PC-9 (cell line): Measurements from ENCODE around the gene GSTA3. TPM values are rescaled to one million over a fixed set of nuclear protein-coding genes. Genes with fewer than 3 reads are reported as not detected.

Experiments
- BruUV-seq: library from RNA; stranded (reverse); fragments of 400-500 nt; replicated peaks from 2 replicates; lab custom pipeline; 2021; lab: Mats Ljungman, UMichigan
- CTCF ChIA-PET: fragments of 300-600 bp; sonication (Branson Sonifier 250); formaldehyde crosslinking; loops from one replicate; lab custom pipeline; 2022; ENCODE audit warnings: antibody characterized with exemption; lab: Charles Lee
- POLR2A ChIA-PET: fragments of 300-600 bp; sonication (Branson Sonifier 250); formaldehyde crosslinking; loops from one replicate; lab custom pipeline; 2022; ENCODE audit warnings: antibody characterized with exemption; ENCODE audit not compliant: unreplicated experiment; lab: Charles Lee
- DNase-seq, 2 experiments: peaks; one replicate each; pipeline versions ENCODE4 v3.0.0 to v3.0.0-alpha.2; 2015 to 2022; ENCODE audit warnings: mixed read lengths in 1 of 2
- H2AFZ ChIP-seq: fragments of 200-600 bp; sonication (generic); 2 replicates; pipeline ENCODE4 v1.8.1; 2017; ENCODE audit warnings: antibody characterized with exemption
- H3F3A ChIP-seq: fragments of 200-600 bp; sonication (generic); 2 replicates; pipeline ENCODE4 v1.8.1; 2017; ENCODE audit warnings: antibody characterized with exemption, mild to moderate bottlenecking, low read depth; ENCODE audit not compliant: insufficient read depth
- H3K27ac ChIP-seq: fragments of 200-600 bp; sonication (generic); 2 replicates; pipeline ENCODE4 v1.6.1; 2016; ENCODE audit warnings: mixed run types
- H3K27me3 ChIP-seq: fragments of 200-600 bp; sonication (generic); 2 replicates; pipeline ENCODE4 v1.6.1; 2016; ENCODE audit warnings: low read depth, mixed run types; ENCODE audit not compliant: insufficient read depth
- H3K36me3 ChIP-seq: fragments of 200-600 bp; sonication (generic); 2 replicates; pipeline ENCODE4 v1.6.1; 2016; ENCODE audit warnings: low read depth, mixed run types
- H3K4me1 ChIP-seq: fragments of 200-600 bp; sonication (generic); replicated peaks from 2 replicates; pipeline ENCODE4 v1.6.1; 2016; ENCODE audit warnings: mixed run types; ENCODE audit not compliant: insufficient read depth
- H3K4me2 ChIP-seq: fragments of 200-600 bp; sonication (generic); 2 replicates; pipeline ENCODE4 v1.6.1; 2017; ENCODE audit warnings: mixed run types
- H3K4me3 ChIP-seq: fragments of 200-600 bp; sonication (generic); 2 replicates; pipeline ENCODE4 v1.6.1; 2016; ENCODE audit warnings: mixed run types
- H3K79me2 ChIP-seq: fragments of 200-600 bp; sonication (generic); 2 replicates; pipeline ENCODE4 v1.6.1; 2017; ENCODE audit warnings: low read depth, mixed run types
- H3K9me2 ChIP-seq: fragments of 200-600 bp; sonication (generic); 2 replicates; pipeline ENCODE4 v1.8.1; 2017; ENCODE audit warnings: mild to moderate bottlenecking; ENCODE audit not compliant: insufficient read depth
- H3K9me3 ChIP-seq: fragments of 200-600 bp; sonication (generic); 2 replicates; pipeline ENCODE4 v1.8.1; 2016; ENCODE audit warnings: low read depth; ENCODE audit not compliant: insufficient read depth
- H4K20me1 ChIP-seq: fragments of 200-600 bp; sonication (generic); 2 replicates; pipeline ENCODE4 v1.8.1; 2017; ENCODE audit not compliant: insufficient read depth
- EZH2 ChIP-seq: fragments of 200-600 bp; sonication (generic); IDR thresholded peaks from 2 replicates; pipeline ENCODE4 v1.8.0; 2017; ENCODE audit warnings: antibody characterized with exemption, low read depth
- intact Hi-C: fragments of 100-400 bp; cut with micrococcal nuclease; formaldehyde crosslinking; loops from one replicate; pipeline ENCODE4 v1.10.0; 2022; ENCODE audit not compliant: unreplicated experiment
- total RNA-seq: library from RNA; stranded (reverse); gene quantifications from 2 replicates; pipeline ENCODE4 v1.2.3, GENCODE V29; 2021
- TF ChIP-seq, protein P1 (sequence below): fragments of 200-600 bp; sonication (generic); conservative IDR thresholded peaks from 2 replicates; pipeline ENCODE4 v1.6.1; 2017; ENCODE audit warnings: mixed run types, antibody characterized with exemption, mild to moderate bottlenecking, moderate library complexity

Gene GSTA3
- total RNA-seq, 1 experiment from 2014 or later: not detected

DNA sequence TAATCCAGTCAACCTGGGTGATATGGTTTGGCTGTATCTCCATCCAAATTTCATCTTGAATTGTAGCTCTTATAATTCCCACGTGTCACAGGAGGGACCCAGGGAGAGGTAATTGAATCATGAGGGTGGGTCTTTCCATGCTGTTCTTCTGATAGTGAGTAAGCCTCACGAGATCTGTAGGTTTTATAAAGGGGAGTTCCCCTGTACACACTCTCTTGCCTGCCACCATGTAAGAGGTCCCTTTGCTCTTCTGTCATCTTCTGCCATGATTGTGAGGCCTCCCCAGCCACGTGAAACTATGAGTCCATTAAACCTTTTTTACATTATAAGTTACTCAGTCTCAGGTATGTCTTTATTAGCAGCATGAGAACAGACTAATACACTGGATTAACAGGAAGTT is 19.5 kb downstream of the GSTA3 start:
- POLR2A ChIA-PET: no interaction called here

DNA sequence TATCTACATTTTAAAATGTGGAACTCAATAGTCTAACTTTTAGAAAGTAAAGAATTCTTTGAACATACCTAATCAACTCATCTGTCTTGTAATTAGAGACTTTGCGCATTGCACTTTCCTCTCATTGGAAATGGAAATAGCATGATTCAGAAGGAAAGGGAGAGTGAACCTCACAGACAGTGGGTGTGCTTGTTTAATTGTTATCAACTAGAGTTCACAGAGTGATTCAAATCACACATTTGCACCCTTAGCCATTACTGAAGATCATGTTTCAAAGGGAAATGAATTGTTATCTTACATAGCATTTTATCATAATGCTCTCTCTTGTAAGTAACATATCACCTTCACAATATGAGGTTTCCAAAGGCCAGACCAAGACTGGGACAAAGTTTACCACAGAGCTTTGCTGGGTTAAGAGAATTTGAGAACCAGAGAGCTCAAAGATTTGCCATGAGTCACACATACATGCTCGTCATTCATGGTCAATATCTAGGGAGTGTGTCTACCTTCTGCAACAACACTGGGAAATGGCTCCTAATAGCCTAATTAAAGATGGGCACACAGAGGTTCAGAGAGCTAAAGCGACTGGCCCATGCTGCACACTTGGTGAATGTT is 21.5 kb downstream of the GSTA3 start:
- Histone ChIP-seq H3K9me2 (no peaks in the 10 kb centered on the region; the same call in 1 of the 2 replicates), H3K4me2 (peak overlapping the region; percentile 3; the same call in 1 of the 2 replicates), H4K20me1 (no peaks in the 10 kb centered on the region), H3K9me3 (no peaks in the 10 kb centered on the region), H3K27ac (no peak overlapping the region), H3K79me2 (no peaks in the 10 kb centered on the region), H3K4me1 (peaks cover 14% of the 10 kb centered on the region), H3K27me3 (no peaks in the 10 kb centered on the region), H3K4me3 (no peak overlapping the region), H2AFZ (no peak overlapping the region), H3K36me3 (no peaks in the 10 kb centered on the region), H3F3A (no peaks in the 10 kb centered on the region)
- ChIA-PET CTCF (interaction anchor here (0.7 kb wide), 2 partner anchors 54 to 281 kb away, joined by 3 to 4 read pairs; no protein-coding TSS in a partner anchor), POLR2A (interaction anchor here (0.5 kb wide), 1 partner anchor 30 kb away, joined by 8 read pairs; no protein-coding TSS in a partner anchor)
- TF ChIP-seq, protein P1, sequence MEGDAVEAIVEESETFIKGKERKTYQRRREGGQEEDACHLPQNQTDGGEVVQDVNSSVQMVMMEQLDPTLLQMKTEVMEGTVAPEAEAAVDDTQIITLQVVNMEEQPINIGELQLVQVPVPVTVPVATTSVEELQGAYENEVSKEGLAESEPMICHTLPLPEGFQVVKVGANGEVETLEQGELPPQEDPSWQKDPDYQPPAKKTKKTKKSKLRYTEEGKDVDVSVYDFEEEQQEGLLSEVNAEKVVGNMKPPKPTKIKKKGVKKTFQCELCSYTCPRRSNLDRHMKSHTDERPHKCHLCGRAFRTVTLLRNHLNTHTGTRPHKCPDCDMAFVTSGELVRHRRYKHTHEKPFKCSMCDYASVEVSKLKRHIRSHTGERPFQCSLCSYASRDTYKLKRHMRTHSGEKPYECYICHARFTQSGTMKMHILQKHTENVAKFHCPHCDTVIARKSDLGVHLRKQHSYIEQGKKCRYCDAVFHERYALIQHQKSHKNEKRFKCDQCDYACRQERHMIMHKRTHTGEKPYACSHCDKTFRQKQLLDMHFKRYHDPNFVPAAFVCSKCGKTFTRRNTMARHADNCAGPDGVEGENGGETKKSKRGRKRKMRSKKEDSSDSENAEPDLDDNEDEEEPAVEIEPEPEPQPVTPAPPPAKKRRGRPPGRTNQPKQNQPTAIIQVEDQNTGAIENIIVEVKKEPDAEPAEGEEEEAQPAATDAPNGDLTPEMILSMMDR: no peak
- TF ChIP-seq EZH2: no peak
- intact Hi-C loops: no loop called here
- no TSS peak for BruUV-seq
- peak in 1 of 2 experiments; percentile 37 for DNase-seq

More for the DNA sequence above, 19.5 kb downstream of the GSTA3 start:
- no peak overlapping the region for H2AFZ ChIP-seq
- H3K4me2 ChIP-seq: no peak overlapping the region
- H3K36me3 ChIP-seq: no peaks in the 10 kb centered on the region
- no peaks in the 10 kb centered on the region for H3K9me3 ChIP-seq
- no peaks in the 10 kb centered on the region for H4K20me1 ChIP-seq
- H3K27ac ChIP-seq: no peak overlapping the region
- no peaks in the 10 kb centered on the region for H3K27me3 ChIP-seq
- CTCF ChIA-PET: no interaction called here
- no peaks in the 10 kb centered on the region; the same call in 1 of the 2 replicates for H3K9me2 ChIP-seq
- H3K4me3 ChIP-seq: no peak overlapping the region
- no TSS peak for BruUV-seq
- intact Hi-C loops: no loop called here
- H3F3A ChIP-seq: no peaks in the 10 kb centered on the region
- no peak for DNase-seq
- no peaks in the 10 kb centered on the region for H3K79me2 ChIP-seq
- H3K4me1 ChIP-seq: peaks cover 14% of the 10 kb centered on the region
- TF ChIP-seq EZH2: no peak

DNA sequence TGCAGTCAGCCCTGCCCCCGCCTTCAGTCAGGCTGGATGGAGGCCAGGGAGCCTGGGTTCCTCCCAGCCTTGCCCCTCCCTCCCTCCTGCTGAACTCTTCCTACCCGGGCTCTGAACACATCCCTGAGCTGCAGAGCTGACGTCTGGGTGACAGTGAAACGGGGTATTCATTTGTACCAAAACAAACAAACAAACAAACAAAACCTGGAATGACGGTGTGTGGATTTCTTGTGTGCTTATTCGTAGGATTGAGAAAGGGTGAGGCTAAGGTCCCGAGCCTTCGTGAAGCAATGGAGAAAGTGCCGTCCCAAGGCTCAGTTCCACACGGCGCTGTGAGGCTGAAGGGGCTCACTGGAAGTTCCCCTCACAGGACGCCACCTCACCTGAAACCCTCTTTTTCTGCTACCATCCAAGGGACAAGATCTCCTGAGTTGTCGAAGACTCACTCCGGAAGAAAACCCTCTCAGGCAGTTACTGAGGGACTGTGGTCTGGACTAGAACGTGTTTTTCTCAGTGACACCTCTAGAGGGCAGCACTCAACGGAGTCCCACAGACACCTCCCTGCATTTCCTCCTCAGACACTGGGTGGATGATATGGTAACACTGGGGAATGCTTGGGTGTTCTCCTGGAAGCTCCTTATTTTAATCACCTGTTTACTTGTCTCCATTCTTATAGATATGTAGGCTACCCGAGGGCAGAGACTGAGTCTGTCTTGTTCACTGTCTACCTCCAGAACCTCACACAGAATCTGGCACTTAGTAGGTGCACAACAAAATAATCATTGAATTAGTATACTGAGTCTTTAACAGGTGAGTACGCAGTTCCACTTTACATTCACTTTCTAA is 27.3 kb downstream of the GSTA3 start:
- Histone ChIP-seq H3K9me3 (no peaks in the 10 kb centered on the region), H3K4me2 (peak overlapping the region; percentile 83), H2AFZ (peak overlapping the region; percentile 87), H3K36me3 (no peaks in the 10 kb centered on the region), H4K20me1 (no peaks in the 10 kb centered on the region), H3K9me2 (no peaks in the 10 kb centered on the region; the same call in 1 of the 2 replicates), H3K27ac (no peak overlapping the region), H3K4me1 (peaks cover 6% of the 10 kb centered on the region), H3K27me3 (no peaks in the 10 kb centered on the region), H3F3A (no peaks in the 10 kb centered on the region), H3K79me2 (no peaks in the 10 kb centered on the region), H3K4me3 (peak overlapping the region; percentile 55; the same call in 1 of the 2 replicates)
- no TSS peak for BruUV-seq
- TF ChIP-seq, protein P1: peak; percentile 86
- TF ChIP-seq EZH2: no peak
- intact Hi-C loops: loop anchor here (1.0 to 5.0 kb wide), 2 partner anchors 45 to 113 kb away; partner anchors contain the start of gene GSTA4
- ChIA-PET POLR2A (no interaction called here), CTCF (no interaction called here)
- peak; percentile 63 to 67 for DNase-seq
